Measurements from ENCODE around the gene STK35. TPM values are rescaled to one million over a fixed set of nuclear protein-coding genes. Genes with fewer than 3 reads are reported as not detected.

Gene STK35
- total RNA-seq, result 11.3 and 16.7 TPM in 2 replicates

DNA sequence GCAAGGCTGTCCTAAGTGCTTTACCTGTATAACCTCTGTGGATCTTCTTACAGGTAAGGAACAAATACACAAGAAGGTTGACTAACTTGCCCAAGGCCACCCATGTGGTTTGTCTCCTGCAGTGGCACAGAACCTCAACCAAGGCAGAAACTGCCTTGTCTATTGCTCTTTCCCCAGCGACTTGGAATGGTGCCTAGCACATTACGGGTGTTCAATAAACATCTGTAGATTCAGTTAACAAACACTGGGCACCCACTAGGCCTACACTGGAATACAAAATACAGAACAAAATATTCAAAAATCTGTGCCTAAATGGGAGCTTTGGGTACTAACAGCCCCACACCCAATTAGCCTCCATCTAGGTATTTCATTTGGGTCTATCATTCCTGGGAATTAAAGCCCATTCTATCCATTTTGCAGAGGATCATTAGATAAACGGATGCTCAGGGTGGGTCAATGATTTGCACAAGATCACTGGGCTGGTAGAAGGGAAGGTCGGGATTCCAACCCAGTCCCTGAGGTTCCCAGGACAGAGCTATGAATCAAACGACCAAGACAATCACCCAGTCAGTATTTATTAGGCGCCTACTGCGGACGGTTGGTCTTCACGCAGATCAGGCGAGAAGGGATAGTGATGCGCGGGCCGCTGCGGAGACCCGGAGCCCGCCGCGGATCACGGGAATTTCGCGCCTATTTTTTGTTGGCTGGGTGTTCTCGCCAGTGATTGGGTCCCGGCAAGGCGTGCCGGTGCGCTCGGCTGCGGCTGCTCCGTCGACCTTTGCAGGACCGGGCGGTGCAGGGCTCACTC, at the start of gene STK35:
Gene STK35 (plus strand): TSS at position 771 of the 808 bp plus-strand sequence. CDS start 55 bp downstream, outside the sequence.
- DNase-seq (ENCODE audit: low read depth in 2 of 2), result no peak

DNA sequence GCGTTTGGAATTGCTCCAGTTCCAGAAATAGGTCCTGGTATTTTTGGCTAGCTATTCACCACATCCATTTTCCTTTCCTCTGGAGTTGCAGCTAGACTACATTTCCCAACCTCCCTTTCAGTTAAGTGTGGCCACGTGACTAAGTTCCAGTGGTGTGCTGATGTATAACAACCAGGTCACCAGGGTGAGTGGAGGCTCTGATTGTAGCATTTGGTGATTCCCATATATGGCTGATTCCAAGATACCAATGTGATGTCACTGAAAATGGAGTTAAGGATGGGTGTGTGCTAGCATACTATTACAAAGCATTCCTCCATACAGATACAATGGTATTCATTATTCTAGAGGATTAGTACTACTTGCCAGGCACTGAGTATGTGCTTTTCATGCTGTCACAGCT, 49.7 kb upstream of the STK35 start:
- DNase-seq (ENCODE audit: low read depth in 2 of 2), result no peak

DNA sequence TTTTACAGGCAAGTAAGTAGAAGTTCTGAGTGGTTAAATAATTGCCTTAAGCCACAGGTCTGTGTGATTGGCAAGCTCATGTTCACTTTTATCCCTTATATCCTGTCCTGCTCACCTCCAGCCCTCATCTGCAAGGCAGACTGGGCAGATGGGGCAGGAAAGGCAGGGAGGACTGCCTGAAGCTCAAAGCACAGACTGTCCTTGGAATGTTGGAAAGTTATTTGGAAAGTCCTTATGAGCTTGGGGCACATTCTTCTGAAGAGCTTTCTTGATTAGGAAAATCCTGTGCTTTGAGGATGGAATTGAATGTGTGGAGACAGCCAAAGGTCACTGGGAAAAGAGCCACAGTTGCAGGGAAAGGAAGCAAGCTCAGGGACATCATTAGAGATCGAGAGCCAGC, 48.9 kb upstream of the STK35 start:
- DNase-seq (ENCODE audit: low read depth in 2 of 2), result no peak

DNA sequence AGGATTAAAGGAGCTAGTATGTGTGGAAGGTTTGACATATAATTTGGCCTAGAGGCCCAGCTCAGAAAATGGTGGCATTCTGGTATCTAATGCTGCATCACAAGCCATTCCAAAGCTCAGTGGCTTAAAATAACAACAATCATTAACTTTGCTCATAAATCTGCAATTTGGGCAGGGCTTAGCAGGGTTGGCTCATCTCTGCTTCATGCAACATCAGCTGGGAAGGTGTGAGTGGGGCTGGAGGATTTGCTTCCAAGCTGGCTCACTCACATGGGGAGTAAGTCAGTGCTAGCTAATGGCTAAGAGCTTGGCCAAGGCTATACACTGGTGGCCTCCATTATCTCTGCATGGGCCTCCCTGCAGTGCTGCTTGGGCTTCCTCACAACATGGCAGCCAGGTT, 48.0 kb upstream of the STK35 start:
- DNase-seq (ENCODE audit: low read depth in 2 of 2), result no peak

GRCh38 chr20:2054911-2055310, 46.7 kb upstream of the STK35 start:
- DNase-seq (ENCODE audit: low read depth in 2 of 2), result no peak

GRCh38 chr20:2059411-2059810, 42.2 kb upstream of the STK35 start:
- no peak for DNase-seq (ENCODE audit: low read depth in 2 of 2)

- DNase-seq (ENCODE audit: low read depth in 2 of 2), result no peak
Observed at GRCh38 chr20:2065099-2065498, 36.5 kb upstream of the STK35 start.

GRCh38 chr20:2066461-2067122, 35.0 kb upstream of the STK35 start:
- DNase-seq (ENCODE audit: low read depth in 2 of 2), result no peak

GRCh38 chr20:2080532-2081224, 20.9 kb upstream of the STK35 start:
- no peak for DNase-seq (ENCODE audit: low read depth in 2 of 2)

DNA sequence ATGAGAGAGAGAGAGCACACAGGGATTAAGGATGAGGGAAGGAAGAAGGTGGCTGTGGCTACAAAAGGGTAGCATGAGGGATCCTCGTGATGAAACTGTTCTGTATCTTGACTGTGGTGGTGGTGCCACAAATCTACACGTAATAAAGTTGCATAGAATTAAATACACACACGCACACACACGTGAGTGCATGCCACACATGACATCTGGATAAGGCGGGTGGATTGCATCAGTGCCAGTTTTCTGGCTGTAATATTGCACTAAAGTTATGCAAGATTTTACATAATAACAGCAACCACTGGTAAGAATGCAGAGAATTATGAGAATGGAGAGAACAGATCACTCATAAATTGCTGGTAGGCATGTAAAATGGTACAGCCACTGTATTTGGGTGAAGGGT, 16.9 kb upstream of the STK35 start:
- no peak for DNase-seq (ENCODE audit: low read depth in 2 of 2)

GRCh38 chr20:2086177-2086979, 15.2 kb upstream of the STK35 start:
- DNase-seq (ENCODE audit: low read depth in 2 of 2), result no peak

DNA sequence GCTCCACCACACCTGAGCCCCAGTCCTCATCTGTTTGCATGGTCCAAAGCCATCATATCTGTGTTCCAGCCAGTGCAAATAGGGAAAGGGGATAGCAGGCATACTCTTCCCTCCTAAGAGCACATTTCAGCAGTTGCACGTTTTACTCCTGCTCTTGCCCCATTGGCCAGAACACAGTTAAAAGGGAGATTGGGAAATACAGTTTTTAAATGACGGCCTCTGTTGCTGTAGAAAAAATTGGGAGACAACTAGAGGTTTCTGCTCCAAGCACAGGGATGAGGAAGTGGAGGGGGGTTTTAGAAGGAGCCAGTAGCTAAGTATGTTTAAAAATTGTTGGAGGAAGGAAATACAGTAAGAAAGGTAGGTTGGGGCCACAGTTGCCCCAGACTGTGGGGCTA, 14.6 kb upstream of the STK35 start:
- DNase-seq (ENCODE audit: low read depth in 2 of 2), result no peak

DNA sequence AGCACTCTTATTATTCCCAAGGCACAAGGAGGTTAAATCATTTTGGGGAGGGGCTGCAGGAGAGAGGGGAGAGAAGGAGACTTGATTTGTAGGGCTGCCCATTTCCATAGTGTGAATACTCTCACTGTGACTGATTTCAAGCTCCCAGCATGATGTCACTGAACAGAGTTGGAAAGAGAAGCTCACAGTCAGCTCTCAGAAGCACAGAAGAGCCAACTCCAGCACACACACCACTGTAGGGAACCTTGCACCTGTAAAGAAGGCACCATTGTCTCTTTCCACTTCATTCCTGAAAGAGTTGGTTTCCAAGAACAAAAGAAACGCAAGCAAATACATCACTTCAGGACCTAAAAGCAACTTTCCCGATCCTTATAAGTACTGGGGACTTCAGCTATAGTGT, 12.7 kb upstream of the STK35 start:
- DNase-seq (ENCODE audit: low read depth in 2 of 2), result no peak

- no peak for DNase-seq (ENCODE audit: low read depth in 2 of 2)
Observed at GRCh38 chr20:2089447-2089846, 12.2 kb upstream of the STK35 start.

GRCh38 chr20:2093159-2093781, 8.4 kb upstream of the STK35 start:
- DNase-seq (ENCODE audit: low read depth in 2 of 2), result no peak

DNA sequence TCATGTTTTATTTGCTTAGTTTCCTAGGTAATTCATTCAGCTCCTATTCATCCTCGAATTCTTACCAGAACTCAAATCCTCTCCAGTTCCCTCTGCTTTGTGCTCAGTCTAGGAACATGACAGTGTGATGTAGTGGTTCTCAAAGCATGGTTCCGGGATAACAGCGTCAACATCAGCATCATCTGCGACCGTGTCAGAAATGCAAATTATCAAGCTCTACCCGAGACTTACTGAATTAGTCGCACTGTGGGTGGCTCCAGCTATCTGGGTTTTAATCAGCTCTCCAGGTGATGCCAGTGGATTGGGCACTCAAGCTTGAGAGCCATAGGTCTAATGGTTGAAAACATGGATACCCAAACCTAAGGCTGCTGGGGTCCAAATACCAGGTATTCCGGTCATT, 7.7 kb upstream of the STK35 start:
- no peak for DNase-seq (ENCODE audit: low read depth in 2 of 2)

DNA sequence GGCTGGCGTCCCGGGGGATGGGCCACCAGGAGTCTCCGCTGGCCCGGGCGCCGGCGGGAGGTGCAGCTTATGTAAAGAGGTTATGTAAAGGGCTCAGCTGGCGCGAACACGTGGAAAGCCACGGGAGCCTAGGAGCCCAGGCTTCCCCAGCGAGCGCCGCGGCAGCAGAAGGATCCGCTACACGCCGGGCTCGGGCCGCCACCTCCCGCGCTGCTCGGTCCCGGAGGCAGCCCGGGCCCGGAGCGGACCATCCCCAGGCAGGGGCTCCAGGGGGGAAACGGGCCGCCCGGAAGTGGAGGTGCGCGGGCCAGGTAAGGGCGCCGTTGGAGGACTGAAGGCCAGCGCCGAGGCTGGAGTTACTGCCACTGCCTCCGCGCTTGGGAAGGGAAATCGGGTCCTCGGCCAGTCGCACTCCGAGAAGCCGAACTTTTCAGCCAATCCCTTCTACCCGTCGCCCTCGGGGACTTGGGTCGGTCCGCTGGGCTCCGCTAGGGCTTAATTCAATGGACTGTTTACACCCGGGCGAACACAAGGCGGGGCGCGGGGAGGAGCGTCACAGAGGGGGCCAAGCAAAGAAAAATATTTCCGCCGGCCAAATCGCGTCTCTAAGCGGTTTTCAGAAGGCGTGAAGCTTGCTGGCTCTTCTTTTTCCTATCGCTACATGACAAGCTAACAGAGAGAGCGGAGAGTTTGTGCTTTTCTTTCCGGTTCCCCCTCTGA, 398 bp downstream of the STK35 start:
- peak; percentile 85 to 94 for DNase-seq (ENCODE audit: low read depth in 2 of 2)

DNA sequence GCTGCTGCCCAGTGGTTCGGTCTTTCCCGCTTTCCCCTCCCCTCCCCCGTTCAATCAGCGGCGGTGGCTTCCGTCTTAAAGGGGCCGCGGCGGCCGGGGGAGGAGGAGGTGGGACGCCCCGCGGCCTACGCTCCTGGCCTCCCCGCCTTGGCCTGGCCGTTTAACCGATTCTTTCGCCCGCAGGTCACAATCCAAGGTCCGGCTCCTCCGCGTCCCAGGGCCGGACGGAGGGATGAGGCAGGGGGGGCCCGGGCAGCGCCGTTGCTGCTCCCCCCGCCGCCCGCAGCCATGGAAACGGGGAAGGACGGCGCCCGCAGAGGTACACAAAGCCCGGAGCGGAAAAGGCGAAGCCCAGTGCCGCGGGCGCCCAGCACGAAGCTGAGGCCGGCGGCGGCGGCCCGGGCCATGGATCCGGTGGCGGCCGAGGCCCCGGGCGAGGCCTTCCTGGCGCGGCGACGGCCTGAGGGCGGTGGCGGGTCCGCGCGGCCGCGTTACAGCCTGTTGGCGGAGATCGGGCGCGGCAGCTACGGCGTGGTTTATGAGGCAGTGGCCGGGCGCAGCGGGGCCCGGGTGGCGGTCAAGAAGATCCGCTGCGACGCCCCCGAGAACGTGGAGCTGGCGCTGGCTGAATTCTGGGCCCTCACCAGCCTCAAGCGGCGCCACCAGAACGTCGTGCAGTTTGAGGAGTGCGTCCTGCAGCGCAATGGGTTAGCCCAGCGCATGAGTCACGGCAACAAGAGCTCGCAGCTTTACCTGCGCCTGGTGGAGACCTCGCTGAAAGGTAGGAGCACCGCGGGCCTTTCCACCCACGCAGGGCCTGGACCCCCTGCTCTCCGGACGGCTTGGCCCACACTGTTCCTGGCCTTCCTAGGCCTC, 1.2 kb downstream of the STK35 start:
- peak; percentile 78 to 87 for DNase-seq (ENCODE audit: low read depth in 2 of 2)

DNA sequence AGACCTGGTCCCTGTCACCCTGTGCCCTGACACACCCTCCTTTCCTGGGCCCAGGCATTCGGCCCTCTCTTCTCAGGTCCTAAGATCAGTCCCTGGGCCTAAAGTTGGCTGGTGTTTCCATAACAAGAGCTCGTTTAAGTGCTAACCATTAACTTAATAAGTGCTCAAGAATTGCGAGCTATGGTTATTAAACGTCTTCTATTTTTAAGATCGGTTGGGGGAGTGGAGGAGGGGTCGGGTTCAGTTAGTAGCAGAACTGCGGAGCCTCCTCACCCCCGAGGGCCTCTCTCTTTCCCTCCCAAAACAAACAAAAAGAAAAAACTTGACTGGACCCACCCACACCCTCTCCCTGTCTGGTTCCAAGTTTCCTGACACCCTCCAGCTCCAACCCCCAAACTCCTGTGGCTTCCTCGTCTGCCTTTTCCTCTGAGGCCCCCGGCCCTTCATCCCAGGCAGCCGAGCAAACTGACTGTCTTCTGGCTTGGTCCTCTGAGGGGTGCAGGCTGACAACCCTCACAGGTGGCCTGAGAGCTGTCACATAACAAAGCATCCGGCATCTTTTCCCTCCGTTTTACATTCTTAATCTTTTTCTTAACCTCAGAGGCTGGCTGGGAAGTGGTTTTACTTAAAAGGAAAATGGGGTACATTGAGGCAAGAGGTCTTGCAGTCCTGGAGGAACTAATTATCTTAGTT, 2.0 kb downstream of the STK35 start:
- no peak for DNase-seq (ENCODE audit: low read depth in 2 of 2)

Data from dermis microvascular lymphatic vessel endothelial cell (primary cell).